K562 (cell line): ENCODE results near the gene ORMDL2. TPM values are rescaled to one million over a fixed set of nuclear protein-coding genes. Genes with fewer than 3 reads are reported as not detected.

Experiments
- CHD7 ChIP-seq: fragments of 200-600 bp; sonication (generic); IDR thresholded peaks from one replicate; pipeline ENCODE4 v1.6.1; 2012; ENCODE audit warnings: mild to moderate bottlenecking, low read depth, low read length, inconsistent platforms
- FOXP1 ChIP-seq: sonication (generic); formaldehyde crosslinking; IDR thresholded peaks from 2 replicates; pipeline ENCODE4 v1.8.0; 2022; ENCODE audit warnings: mild to moderate bottlenecking, missing genetic modification reagents
- HMGXB4 ChIP-seq: sonication (generic); formaldehyde crosslinking; IDR thresholded peaks from 2 replicates; pipeline ENCODE4 v1.8.1; 2023; ENCODE audit warnings: mild to moderate bottlenecking, missing genetic modification reagents
- MITF ChIP-seq: IDR thresholded peaks from 2 replicates; pipeline ENCODE4 v1.6.1; 2014; ENCODE audit warnings: antibody characterized with exemption
- NCOA6 ChIP-seq: fragments of 450-650 bp; IDR thresholded peaks from 2 replicates; pipeline ENCODE4 v1.6.1; 2017; ENCODE audit warnings: mild to moderate bottlenecking
- PML ChIP-seq: IDR thresholded peaks from 2 replicates; pipeline ENCODE4 v1.6.1; 2012; ENCODE audit warnings: low read length, inconsistent platforms
- TAF15 ChIP-seq: fragments of 200-400 bp; formaldehyde crosslinking; IDR thresholded peaks from 2 replicates; pipeline ENCODE4 v1.6.1; 2017; ENCODE audit warnings: mild to moderate bottlenecking, low read depth, low read length, moderate library complexity
- TRIM28 ChIP-seq: fragments of 450-650 bp; IDR thresholded peaks from 2 replicates; pipeline ENCODE4 v1.6.1; 2017
- ZFX ChIP-seq: sonication (generic); formaldehyde crosslinking; IDR thresholded peaks from 2 replicates; pipeline ENCODE4 v1.8.0; 2022; ENCODE audit warnings: mild to moderate bottlenecking, missing genetic modification reagents, moderate library complexity
- ZNF134 ChIP-seq: fragments of 250-450 bp; sonication (Bioruptor Pico); conservative IDR thresholded peaks from 2 replicates; pipeline ENCODE4 v1.4.0; 2020
- ZNF280B ChIP-seq: fragments of 250-450 bp; sonication (Bioruptor Pico); IDR thresholded peaks from 2 replicates; pipeline ENCODE4 v1.5.1; 2021; ENCODE audit warnings: mild to moderate bottlenecking
- ZNF583 ChIP-seq: fragments of 250-450 bp; sonication (Bioruptor Pico); IDR thresholded peaks from 2 replicates; pipeline ENCODE4 v1.4.0; 2020
- polyA plus RNA-seq, 8 experiments: library from polyadenylated mRNA; depleted of rRNA in 4 of 8; stranded (reverse) in 5 of 8; unstranded in 3 of 8; fragments of >200 nt; fragmentation: Nextera tagmentation in 2 of 8; fragmentation: Illumina TruSeq in 1 of 8; extraction: Ambion mirVana in 2 of 8; extraction: Trizol in 1 of 8; gene quantifications; 2 replicates each; pipeline versions ENCODE4 v1.2.1 to v1.2.3, GENCODE V29; 2011 to 2014; ENCODE audit warnings: inconsistent platforms in 1 of 8, missing spikeins in 1 of 8
- total RNA-seq, 7 experiments: library from RNA; depleted of rRNA in 6 of 7; stranded (reverse); fragments of >200 nt in 6 of 7; fragmentation: Illumina TruSeq in 2 of 7; extraction: Trizol in 2 of 7; gene quantifications; 2 replicates each; pipeline versions ENCODE4 v1.2.1 to v1.2.3, GENCODE V29; 2011 to 2021; ENCODE audit warnings: low replicate concordance in 1 of 7

The ORMDL2 gene
- total and polyA plus RNA-seq, 9 of the 15 experiments (the other 6 are each of a cell fraction or from before 2014, with no cell fraction given): 9.9 to 113 (median 34.4) TPM

- TF ChIP-seq CHD7: no peak
- peak; percentile 79 for TF ChIP-seq ZFX (CRISPR knock-in tag)
- TF ChIP-seq PML: peak; percentile 80; the same call in 1 of the 2 replicates
- no peak for TF ChIP-seq TAF15
- TF ChIP-seq TRIM28: no peak
- no peak for TF ChIP-seq ZNF280B (CRISPR knock-in tag)
- TF ChIP-seq MITF: no peak
- peak; percentile 59; the same call in 1 of the 2 replicates for TF ChIP-seq FOXP1
- 0 out of 2 replicates have a peak, but pooled peaks have one; percentile 28 for TF ChIP-seq ZNF583 (CRISPR knock-in tag)
- 0 out of 2 replicates have a peak, but pooled peaks have one; percentile 53 for TF ChIP-seq HMGXB4 (CRISPR knock-in tag)
- no peak for TF ChIP-seq ZNF134 (CRISPR knock-in tag)
- TF ChIP-seq NCOA6: no peak
Measured at GRCh38 chr12:55817345-55818139, at the start of gene ORMDL2, which contains the start of gene SARNP (continued).
